B cell (primary cell): Measurements from ENCODE around the gene ASIC4. TPM values are rescaled to one million over a fixed set of nuclear protein-coding genes. Genes with fewer than 3 reads are reported as not detected.

Experiments
- ATAC-seq: fragments of 200-7000 bp; cut with Tn5 transposase; one replicate; pipeline ENCODE4 v1.10.0; 2021; ENCODE audit warnings: low read depth, mild to moderate bottlenecking, moderate number of reproducible peaks, moderate library complexity
- CTCF ChIA-PET: fragments of 350-600 bp; sonication (Branson Sonifier 250); formaldehyde crosslinking; loops from one replicate; lab custom pipeline; 2021; ENCODE audit warnings: antibody characterized with exemption, inconsistent platforms; lab: Charles Lee
- POLR2A ChIA-PET: fragments of 350-600 bp; sonication (Branson Sonifier 250); formaldehyde crosslinking; loops from one replicate; lab custom pipeline; 2021; ENCODE audit warnings: antibody characterized with exemption; lab: Charles Lee
- DNase-seq: peaks from one replicate; pipeline ENCODE4 v3.0.0; 2013
- H2AFZ ChIP-seq: 2 replicates; pipeline ENCODE4 v1.6.1; 2012; ENCODE audit warnings: mild to moderate bottlenecking, low read depth, low read length; ENCODE audit not compliant: insufficient read depth, poor library complexity, severe bottlenecking
- H3K27ac ChIP-seq, 2 donors: 1 replicate in 1 of 2; 2 replicates in 1 of 2; pipeline ENCODE4 v1.5.1; 2012 to 2013; ENCODE audit warnings: low read length in 2 of 2, mild to moderate bottlenecking in 2 of 2, moderate library complexity in 1 of 2
- H3K27me3 ChIP-seq, 4 experiments: fragments of 200-600 bp in 1 of 4; sonication (generic) in 1 of 4; replicated peaks in 1 of 4; 1 replicate in 2 of 4; 2 replicates in 2 of 4; pipeline versions ENCODE4 v1.6.1 to v1.7.0; 2013 to 2016; ENCODE audit warnings: low read length in 3 of 4, mild to moderate bottlenecking in 2 of 4, mixed read lengths in 1 of 4, moderate library complexity in 1 of 4; ENCODE audit not compliant: insufficient read depth in 4 of 4, control insufficient read depth in 3 of 4; ENCODE audit errors: control extremely low read depth in 1 of 4
- H3K36me3 ChIP-seq, 2 experiments: replicated peaks in 1 of 2; 1 replicate in 1 of 2; 2 replicates in 1 of 2; pipeline versions ENCODE4 v1.6.1 to v1.7.1; 2013; ENCODE audit warnings: low read length in 1 of 2; ENCODE audit not compliant: insufficient read depth in 2 of 2, control insufficient read depth in 1 of 2; ENCODE audit errors: control extremely low read depth in 1 of 2, extremely low read depth in 1 of 2
- H3K4me1 ChIP-seq, 2 donors: fragments of 200-600 bp in 1 of 2; sonication (generic) in 1 of 2; 1 replicate in 1 of 2; 2 replicates in 1 of 2; pipeline versions ENCODE4 v1.5.1 to v1.6.1; 2013 to 2017; ENCODE audit warnings: low read length in 2 of 2; ENCODE audit not compliant: control insufficient read depth in 2 of 2, insufficient read depth in 2 of 2
- H3K4me2 ChIP-seq: replicated peaks from 2 replicates; pipeline ENCODE3; 2012; ENCODE audit warnings: mild to moderate bottlenecking, low read depth, low read length; ENCODE audit not compliant: poor library complexity, severe bottlenecking
- H3K4me3 ChIP-seq, 5 experiments: fragments of 200-600 bp in 1 of 5; sonication (generic) in 1 of 5; 1 replicate in 3 of 5; 2 replicates in 2 of 5; pipeline versions ENCODE4 v1.5.1 to v1.7.0; 2011 to 2016; ENCODE audit warnings: low read length in 4 of 5, mild to moderate bottlenecking in 4 of 5, low read depth in 2 of 5, control low read depth in 1 of 5, moderate library complexity in 1 of 5; ENCODE audit not compliant: insufficient read depth in 1 of 5; ENCODE audit errors: control extremely low read depth in 1 of 5, extremely low read depth in 1 of 5
- H3K79me2 ChIP-seq: fragments of 200-600 bp; sonication (generic); one replicate; pipeline ENCODE4 v1.6.0; 2016; ENCODE audit warnings: low read length; ENCODE audit not compliant: control insufficient read depth, insufficient read depth
- H3K9ac ChIP-seq: fragments of 200-600 bp; sonication (generic); 2 replicates; pipeline ENCODE4 v1.6.1; 2017; ENCODE audit warnings: mild to moderate bottlenecking, low read length, moderate library complexity
- H3K9me3 ChIP-seq, 3 donors: one replicate each; pipeline versions ENCODE4 v1.6.1 to v1.7.1; 2013; ENCODE audit warnings: low read length in 2 of 3; ENCODE audit not compliant: control insufficient read depth in 2 of 3, insufficient read depth in 1 of 3; ENCODE audit errors: control extremely low read depth in 1 of 3
- H4K20me1 ChIP-seq: 2 replicates; pipeline ENCODE4 v1.6.0; 2012; ENCODE audit warnings: mild to moderate bottlenecking, low read length; ENCODE audit not compliant: insufficient read depth, control insufficient read depth, poor library complexity, severe bottlenecking
- H3K27ac Mint-ChIP-seq: one replicate; pipeline ENCODE4 v1.8.0; 2021; ENCODE audit warnings: mixed read lengths
- H3K27me3 Mint-ChIP-seq: one replicate; pipeline ENCODE4 v1.8.0; 2021; ENCODE audit warnings: mixed read lengths
- H3K4me1 Mint-ChIP-seq: one replicate; pipeline ENCODE4 v1.8.0; 2021; ENCODE audit warnings: mixed read lengths
- H3K4me3 Mint-ChIP-seq: one replicate; pipeline ENCODE4 v1.8.0; 2021; ENCODE audit warnings: mixed read lengths
- H3K9me3 Mint-ChIP-seq: one replicate; pipeline ENCODE4 v1.8.0; 2022; ENCODE audit warnings: mixed read lengths; ENCODE audit not compliant: insufficient read depth
- CTCF ChIP-seq: fragments of 200-600 bp; IDR thresholded peaks from one replicate; pipeline ENCODE4 v1.8.0; 2022; ENCODE audit warnings: antibody characterized with exemption, mild to moderate bottlenecking
- EZH2 ChIP-seq: IDR thresholded peaks from 2 replicates; pipeline ENCODE4 v1.6.1; 2012; ENCODE audit warnings: borderline replicate concordance, low read depth, mild to moderate bottlenecking, moderate library complexity, low read length; ENCODE audit not compliant: insufficient read depth, poor library complexity, severe bottlenecking
- WGBS: methylation state at CpG from one replicate; pipeline ENCODE4 v1.1.5; 2013; ENCODE audit warnings: missing lambda C conversion rate; ENCODE audit not compliant: insufficient coverage; 5-methylcytosine and 5-hydroxymethylcytosine counted together
- intact Hi-C: fragments of 100-400 bp; cut with micrococcal nuclease; formaldehyde crosslinking; loops from one replicate; pipeline ENCODE4 v1.10.0; 2022
- polyA plus RNA-seq: library from polyadenylated mRNA; depleted of rRNA; stranded (reverse); fragments of >200 nt; gene quantifications from 2 replicates; pipeline ENCODE4 v1.2.3, GENCODE V29; 2012
- total RNA-seq, 2 donors: library from RNA; stranded (reverse); fragments of 120-200 nt in 1 of 2; gene quantifications; 1 replicate in 1 of 2; 2 replicates in 1 of 2; pipeline versions ENCODE4 v1.2.3 to v1.2.4, GENCODE V29; 2013 to 2022

ASIC4 gene
- total and polyA plus RNA-seq, 2 donors (not counting 1 experiment from before 2014, with no cell fraction given), result not detected

GRCh38 chr2:219527472-219527871 is 13.2 kb downstream of the ASIC4 start:
- no peak overlapping the region for H3K4me3 Mint-ChIP-seq
- Histone ChIP-seq H3K4me1 (peaks cover 12 to 14% of the 10 kb centered on the region in 2 donors), H3K27ac (no peak overlapping the region), H3K27me3 (peaks cover 1 to 76% (median 37%) of the 10 kb centered on the region in 4 experiments), H2AFZ (no peak overlapping the region), H3K9me3 (peaks cover 0 to 4% (median 0%) of the 10 kb centered on the region in 3 donors), H4K20me1 (no peaks in the 10 kb centered on the region), H3K36me3 (no peaks in the 10 kb centered on the region), H3K9ac (no peak overlapping the region), H3K4me2 (no peak overlapping the region), H3K4me3 (no peak overlapping the region), H3K79me2 (no peaks in the 10 kb centered on the region)
- WGBS, result 86% methylated on average over 1 of the region's 5 CpGs
- peaks cover 74% of the 10 kb centered on the region for H3K27me3 Mint-ChIP-seq
- no peak for ATAC-seq
- H3K9me3 Mint-ChIP-seq, result no peaks in the 10 kb centered on the region
- DNase-seq, result no peak
- H3K4me1 Mint-ChIP-seq, result peaks cover 7% of the 10 kb centered on the region
- H3K27ac Mint-ChIP-seq, result no peak overlapping the region
- no peak for TF ChIP-seq EZH2
- no peak for TF ChIP-seq CTCF
- ChIA-PET CTCF (interaction anchor here (0.6 to 8.8 kb wide), 7 partner anchors 14 to 124 kb away, joined by 4 to 146 read pairs (median 29); partner anchors contain the start of gene GMPPA), POLR2A (no interaction called here)
- intact Hi-C loops, result no loop called here

GRCh38 chr2:219530048-219530963 is 16.0 kb downstream of the ASIC4 start:
- Histone ChIP-seq H3K9me3 (no peaks in the 10 kb centered on the region), H3K36me3 (no peaks in the 10 kb centered on the region), H3K4me1 (peaks cover 4 to 5% of the 10 kb centered on the region in 2 donors), H3K79me2 (no peaks in the 10 kb centered on the region), H3K9ac (no peak overlapping the region), H3K4me2 (no peak overlapping the region), H3K27ac (no peak overlapping the region), H2AFZ (no peak overlapping the region), H4K20me1 (no peaks in the 10 kb centered on the region), H3K4me3 (no peak overlapping the region), H3K27me3 (peaks cover 0 to 53% (median 18%) of the 10 kb centered on the region in 4 experiments)
- DNase-seq, result peak; percentile 84
- ChIA-PET CTCF (interaction anchor here (0.6 to 8.8 kb wide), 30 partner anchors 8 to 501 kb away, joined by 3 to 146 read pairs (median 5); partner anchors contain the start of genes CHPF, GMPPA, STK11IP and TMEM198), POLR2A (no interaction called here)
- Mint-ChIP-seq H3K4me3 (no peak overlapping the region), H3K27ac (no peak overlapping the region), H3K27me3 (peaks cover 64% of the 10 kb centered on the region), H3K9me3 (no peaks in the 10 kb centered on the region), H3K4me1 (peaks cover 3% of the 10 kb centered on the region)
- TF ChIP-seq EZH2 (no peak), CTCF (peak; percentile 98)
- ATAC-seq, result peak; percentile 91
- WGBS, result 23% methylated on average over 17 of the region's 21 CpGs
- intact Hi-C loops, result loop anchor here (1.0 kb wide), 3 partner anchors 35 to 127 kb away; no protein-coding TSS in a partner anchor
